GM06990 (cell line): ENCODE results near the gene GAS5.

Source experiments
- DNase-seq: peaks from one replicate; pipeline ENCODE4 v3.0.0-alpha.2; 2011; ENCODE audit not compliant: insufficient read length; ENCODE audit errors: extremely low read depth
- H3K27me3 ChIP-seq: replicated peaks from 2 replicates; pipeline ENCODE4 v1.6.0; 2011; ENCODE audit warnings: low read length; ENCODE audit not compliant: control insufficient read depth, insufficient read depth
- H3K36me3 ChIP-seq: 2 replicates; pipeline ENCODE4 v1.5.1; 2011; ENCODE audit warnings: low read length; ENCODE audit not compliant: control insufficient read depth, insufficient read depth
- H3K4me3 ChIP-seq: replicated peaks from 2 replicates; pipeline ENCODE4 v1.5.1; 2011; ENCODE audit warnings: low read depth, mild to moderate bottlenecking, control low read depth, low read length
- CTCF ChIP-seq: IDR thresholded peaks from 2 replicates; pipeline ENCODE4 v1.5.1; 2011; ENCODE audit warnings: low read length, control low read depth, mild to moderate bottlenecking, inconsistent platforms; ENCODE audit not compliant: insufficient read depth, poor library complexity, severe bottlenecking

GAS5 gene

DNA sequence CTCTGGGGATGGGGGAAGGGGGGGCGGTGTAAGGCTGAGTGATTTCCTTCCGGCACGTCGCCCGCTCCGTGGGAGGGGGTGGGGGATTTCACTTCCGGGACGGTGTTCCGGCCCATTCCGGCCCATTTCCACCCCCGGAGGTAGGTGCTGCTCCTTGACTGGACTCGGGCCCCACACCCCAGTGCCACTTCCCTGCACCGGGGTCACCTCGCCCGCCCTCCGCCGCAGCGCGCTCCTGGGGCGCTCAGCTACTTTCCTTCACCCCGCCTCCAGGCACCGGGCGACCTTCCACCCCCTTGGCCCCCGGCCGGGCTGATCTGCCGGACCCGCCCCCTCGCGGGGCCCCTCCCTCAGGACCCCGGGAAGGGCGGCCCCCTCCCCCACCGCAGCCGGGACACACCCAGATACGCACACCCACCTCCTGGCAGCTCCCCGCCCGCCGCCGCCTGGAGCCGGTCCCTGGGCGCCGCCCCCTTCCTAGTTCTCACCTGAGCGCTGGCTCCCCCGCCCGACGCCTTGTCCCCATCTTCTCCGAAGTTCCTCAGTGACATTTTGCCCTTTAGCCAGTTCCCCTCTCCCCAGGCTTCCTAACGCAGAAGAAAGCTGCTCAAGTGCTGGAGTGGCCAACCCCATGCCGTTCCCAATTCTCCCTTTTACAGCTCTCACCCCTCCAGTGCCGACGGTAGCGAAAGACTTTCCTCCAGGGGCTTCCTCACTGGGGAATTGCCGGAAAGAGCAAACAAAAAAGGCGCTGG, 654 bp upstream of the GAS5 start, which contains the start of gene ZBTB37:
Gene ZBTB37 (plus strand): TSS at position 115 of the 755 bp plus-strand sequence. CDS start 1,846 bp downstream, outside the sequence.
- Histone ChIP-seq H3K27me3 (no peaks in the 10 kb centered on the region), H3K4me3 (peak within 1 kb of the TSS; percentile 87), H3K36me3 (peaks cover 8% of the 10 kb centered on the region)
- no peak for TF ChIP-seq CTCF
- DNase-seq: peak; percentile 97

DNA sequence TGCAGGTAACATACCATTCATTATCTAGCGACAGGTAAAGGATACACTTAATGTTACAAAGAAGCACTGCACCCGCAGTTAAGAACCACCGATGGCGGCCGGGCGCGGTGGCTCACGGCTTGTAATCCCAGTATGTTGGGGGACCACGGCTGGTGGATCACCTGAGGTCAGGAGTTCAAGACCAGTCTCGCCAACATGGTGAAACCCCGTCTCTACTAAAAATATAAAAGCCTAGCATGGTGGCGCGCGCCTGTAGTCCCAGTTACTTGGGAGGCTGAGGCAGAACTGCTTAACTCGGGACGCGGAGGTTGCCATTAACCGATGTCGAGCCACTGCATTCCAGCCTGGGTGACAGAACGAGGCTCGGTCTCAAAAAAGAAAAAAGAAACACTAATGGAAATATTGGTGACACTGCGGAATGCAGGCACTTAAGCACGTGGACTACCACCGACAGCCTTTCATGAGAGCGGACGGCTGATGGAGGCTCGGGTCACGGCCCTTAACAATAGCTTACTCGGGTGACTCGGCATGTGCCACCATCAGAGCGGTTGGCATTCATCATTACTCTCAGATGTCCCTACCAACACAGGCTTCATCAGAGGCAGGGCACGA, 542 bp downstream of the GAS5 start:
- no peaks in the 10 kb centered on the region for H3K27me3 ChIP-seq
- DNase-seq: peak; percentile 42
- peak overlapping the region; percentile 87 for H3K4me3 ChIP-seq
- peaks cover 10% of the 10 kb centered on the region for H3K36me3 ChIP-seq
- no peak for TF ChIP-seq CTCF

DNA sequence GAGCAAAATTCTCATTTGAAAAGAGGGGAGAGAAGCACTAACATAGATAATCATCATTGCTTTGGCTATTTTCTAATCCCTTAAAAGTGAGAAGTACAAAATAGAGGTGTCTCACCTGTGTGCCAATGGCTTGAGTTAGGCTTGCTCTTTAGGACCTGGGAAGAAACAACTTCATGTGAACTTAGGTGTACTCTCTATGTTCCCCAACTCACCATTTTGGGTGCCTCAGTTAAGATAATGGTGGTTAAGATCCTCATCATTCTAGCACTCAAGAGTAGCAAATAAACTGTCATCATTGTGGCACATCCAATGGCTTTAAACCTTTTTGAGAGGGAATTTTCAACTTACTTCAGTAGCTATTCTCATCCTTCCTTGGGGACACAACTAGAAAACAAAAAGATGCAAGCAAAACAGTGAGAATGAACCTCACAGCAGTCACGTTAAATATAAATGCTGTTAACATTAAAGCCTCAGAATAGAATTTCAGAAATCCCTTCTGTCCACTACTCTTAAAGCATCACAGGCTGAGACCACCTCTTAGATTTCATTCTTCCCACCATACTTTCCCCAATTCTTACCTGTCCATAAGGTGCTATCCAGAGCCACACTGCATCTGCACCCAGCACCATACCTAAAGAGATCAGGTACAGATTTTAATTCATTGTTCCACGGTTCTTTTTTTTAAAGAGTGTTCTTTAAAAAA, 1.2 kb downstream of the GAS5 start:
- DNase-seq: no peak
- Histone ChIP-seq H3K36me3 (peaks cover 10% of the 10 kb centered on the region), H3K4me3 (peak overlapping the region; percentile 87), H3K27me3 (no peaks in the 10 kb centered on the region)
- no peak for TF ChIP-seq CTCF

GRCh38 chr1:173865468-173866164, 2.2 kb downstream of the GAS5 start:
- no peak for DNase-seq
- Histone ChIP-seq H3K27me3 (no peaks in the 10 kb centered on the region), H3K36me3 (peaks cover 10% of the 10 kb centered on the region), H3K4me3 (peak overlapping the region; percentile 87)
- no peak for TF ChIP-seq CTCF

DNA sequence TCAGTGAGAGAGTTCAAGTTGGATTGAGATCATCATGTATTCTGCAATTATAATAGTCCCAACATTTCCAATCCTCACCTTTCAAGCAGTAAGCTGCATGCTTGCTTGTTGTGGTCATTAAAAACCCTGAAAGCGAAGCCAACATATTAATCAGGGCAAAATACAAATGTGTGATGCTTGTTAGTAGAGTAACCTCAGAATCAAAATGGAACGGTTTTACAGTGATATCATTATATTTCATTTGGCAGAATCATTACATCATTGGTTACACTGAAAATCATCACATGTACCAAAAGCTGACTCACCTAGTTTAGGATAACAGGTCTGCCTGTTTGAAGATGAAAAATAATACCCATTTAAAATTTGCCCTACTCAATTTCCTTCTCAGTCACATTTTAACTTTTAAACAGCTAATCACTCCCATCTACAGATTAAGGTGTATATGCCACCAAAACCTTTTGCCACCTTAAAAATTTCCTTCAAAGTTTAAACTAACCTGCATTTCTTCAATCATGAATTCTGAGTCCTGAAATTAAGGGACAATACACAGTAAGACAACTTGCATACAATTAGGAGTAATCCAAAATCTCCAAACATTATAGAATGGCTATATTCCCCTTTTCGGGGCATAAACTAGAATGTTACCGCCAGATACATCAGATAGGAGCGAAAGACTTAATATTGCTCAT, 3.5 kb downstream of the GAS5 start:
- H3K27me3 ChIP-seq: no peaks in the 10 kb centered on the region
- peaks cover 10% of the 10 kb centered on the region for H3K36me3 ChIP-seq
- DNase-seq: no peak
- no peak for TF ChIP-seq CTCF
- H3K4me3 ChIP-seq: peak overlapping the region; percentile 87
